Breast epithelium (tissue), 4 donors: ENCODE data around the gene FBXO15. TPM values are rescaled to one million over a fixed set of nuclear protein-coding genes. Genes with fewer than 3 reads are reported as not detected.

Source experiments
- DNase-seq, 2 donors: peaks; one replicate each; pipeline ENCODE4 v3.0.0-alpha.2; 2019; ENCODE audit warnings: low spot score in 2 of 2
- H3K27ac ChIP-seq, 2 donors: fragments of 200-600 bp; sonication (generic) in 1 of 2; one replicate each; pipeline ENCODE4 v1.5.1; 2016 to 2019; ENCODE audit warnings: mild to moderate bottlenecking in 1 of 2
- H3K27me3 ChIP-seq, 2 donors: fragments of 200-600 bp; sonication (generic) in 1 of 2; one replicate each; pipeline versions ENCODE4 v1.5.1 to v1.6.0; 2017 to 2019; ENCODE audit warnings: control low read depth in 1 of 2, mild to moderate bottlenecking in 1 of 2
- H3K36me3 ChIP-seq: fragments of 200-600 bp; one replicate; pipeline ENCODE4 v1.5.1; 2019
- H3K4me1 ChIP-seq, 2 donors: fragments of 200-600 bp; sonication (generic); one replicate each; pipeline ENCODE4 v1.5.1; 2016 to 2019; ENCODE audit warnings: control low read depth in 1 of 2
- H3K4me3 ChIP-seq, 3 donors: fragments of 200-600 bp; sonication (generic); 1 replicate in 2 of 3; 2 replicates in 1 of 3; pipeline ENCODE4 v1.5.1; 2016 to 2019; ENCODE audit warnings: mild to moderate bottlenecking in 3 of 3, moderate library complexity in 2 of 3
- H3K9me3 ChIP-seq, 2 donors: fragments of 200-600 bp; sonication (generic) in 1 of 2; one replicate each; pipeline ENCODE4 v1.5.1; 2016 to 2019; ENCODE audit warnings: control low read depth in 1 of 2
- POLR2A ChIP-seq: fragments of 450-650 bp; IDR thresholded peaks from one replicate; pipeline ENCODE4 v1.6.1; 2016; ENCODE audit warnings: antibody characterized with exemption, mild to moderate bottlenecking, moderate library complexity
- POLR2AphosphoS5 ChIP-seq, 3 donors: sonication (generic); formaldehyde crosslinking; IDR thresholded peaks; one replicate each; pipeline ENCODE4 v1.6.1; 2017; ENCODE audit warnings: antibody characterized with exemption in 3 of 3
- intact Hi-C: fragments of 100-400 bp; cut with DNase I; formaldehyde crosslinking; loops from one replicate; pipeline ENCODE4 v1.15.1; 2023; ENCODE audit warnings: low total_unique reads
- total RNA-seq, 3 donors: library from RNA; depleted of rRNA; stranded (reverse); fragments of >200 nt; gene quantifications; one replicate each; pipeline ENCODE4 v1.1.0, GENCODE V29; 2016
- TF ChIP-seq, protein P1 (sequence below), 3 donors: fragments of 450-650 bp; IDR thresholded peaks; one replicate each; pipeline ENCODE4 v1.5.1; 2016 to 2017; ENCODE audit warnings: antibody characterized with exemption in 3 of 3, mild to moderate bottlenecking in 3 of 3, moderate library complexity in 3 of 3

FBXO15 gene
- total RNA-seq, 3 donors from 2014 or later: 0.64 to 1.3 (median 0.73) TPM

DNA sequence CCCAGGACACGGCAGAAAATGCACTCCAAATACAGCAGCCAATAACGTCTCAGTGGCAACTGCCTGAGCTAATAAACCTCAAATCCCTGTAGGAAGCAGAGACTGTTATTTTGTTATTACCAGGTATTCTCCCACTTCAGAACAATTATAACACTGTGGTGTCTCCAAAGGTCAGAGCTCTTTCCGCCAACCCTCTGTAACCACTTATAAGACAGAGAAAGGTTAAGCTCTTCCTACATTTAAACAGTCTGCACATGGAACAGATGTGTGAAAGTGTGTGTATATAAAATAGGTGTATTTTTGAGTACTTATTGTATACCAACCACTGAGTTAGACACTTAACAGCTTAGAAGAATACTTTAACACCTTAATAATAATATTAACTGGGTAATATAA, 64.1 kb downstream of the FBXO15 start:
- H3K36me3 ChIP-seq: no peaks in the 10 kb centered on the region
- no peak overlapping the region for H3K27ac ChIP-seq
- no peaks in the 10 kb centered on the region for H3K27me3 ChIP-seq
- TF ChIP-seq POLR2AphosphoS5 (IDR thresholded peaks at IDR 0.05): no peak
- TF ChIP-seq, protein P1, sequence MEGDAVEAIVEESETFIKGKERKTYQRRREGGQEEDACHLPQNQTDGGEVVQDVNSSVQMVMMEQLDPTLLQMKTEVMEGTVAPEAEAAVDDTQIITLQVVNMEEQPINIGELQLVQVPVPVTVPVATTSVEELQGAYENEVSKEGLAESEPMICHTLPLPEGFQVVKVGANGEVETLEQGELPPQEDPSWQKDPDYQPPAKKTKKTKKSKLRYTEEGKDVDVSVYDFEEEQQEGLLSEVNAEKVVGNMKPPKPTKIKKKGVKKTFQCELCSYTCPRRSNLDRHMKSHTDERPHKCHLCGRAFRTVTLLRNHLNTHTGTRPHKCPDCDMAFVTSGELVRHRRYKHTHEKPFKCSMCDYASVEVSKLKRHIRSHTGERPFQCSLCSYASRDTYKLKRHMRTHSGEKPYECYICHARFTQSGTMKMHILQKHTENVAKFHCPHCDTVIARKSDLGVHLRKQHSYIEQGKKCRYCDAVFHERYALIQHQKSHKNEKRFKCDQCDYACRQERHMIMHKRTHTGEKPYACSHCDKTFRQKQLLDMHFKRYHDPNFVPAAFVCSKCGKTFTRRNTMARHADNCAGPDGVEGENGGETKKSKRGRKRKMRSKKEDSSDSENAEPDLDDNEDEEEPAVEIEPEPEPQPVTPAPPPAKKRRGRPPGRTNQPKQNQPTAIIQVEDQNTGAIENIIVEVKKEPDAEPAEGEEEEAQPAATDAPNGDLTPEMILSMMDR (IDR thresholded peaks at IDR 0.05): no peak
- TF ChIP-seq POLR2A: no peak
- intact Hi-C loops: no loop called here
- H3K4me1 ChIP-seq: no peaks in the 10 kb centered on the region
- no peak for DNase-seq
- no peak overlapping the region for H3K4me3 ChIP-seq
- H3K9me3 ChIP-seq: peaks cover 0 to 5% of the 10 kb centered on the region in 2 donors

- Histone ChIP-seq H3K9me3 (no peaks in the 10 kb centered on the region), H3K36me3 (no peaks in the 10 kb centered on the region), H3K27me3 (no peaks in the 10 kb centered on the region), H3K4me1 (no peaks in the 10 kb centered on the region), H3K27ac (no peak overlapping the region), H3K4me3 (no peak overlapping the region)
- TF ChIP-seq POLR2A (no peak), POLR2AphosphoS5 (IDR thresholded peaks at IDR 0.05) (no peak)
- TF ChIP-seq, protein P1 (IDR thresholded peaks at IDR 0.05): no peak
- no peak for DNase-seq
- intact Hi-C loops: no loop called here
Measured at GRCh38 chr18:74082742-74083556, 64.7 kb downstream of the FBXO15 start.

DNA sequence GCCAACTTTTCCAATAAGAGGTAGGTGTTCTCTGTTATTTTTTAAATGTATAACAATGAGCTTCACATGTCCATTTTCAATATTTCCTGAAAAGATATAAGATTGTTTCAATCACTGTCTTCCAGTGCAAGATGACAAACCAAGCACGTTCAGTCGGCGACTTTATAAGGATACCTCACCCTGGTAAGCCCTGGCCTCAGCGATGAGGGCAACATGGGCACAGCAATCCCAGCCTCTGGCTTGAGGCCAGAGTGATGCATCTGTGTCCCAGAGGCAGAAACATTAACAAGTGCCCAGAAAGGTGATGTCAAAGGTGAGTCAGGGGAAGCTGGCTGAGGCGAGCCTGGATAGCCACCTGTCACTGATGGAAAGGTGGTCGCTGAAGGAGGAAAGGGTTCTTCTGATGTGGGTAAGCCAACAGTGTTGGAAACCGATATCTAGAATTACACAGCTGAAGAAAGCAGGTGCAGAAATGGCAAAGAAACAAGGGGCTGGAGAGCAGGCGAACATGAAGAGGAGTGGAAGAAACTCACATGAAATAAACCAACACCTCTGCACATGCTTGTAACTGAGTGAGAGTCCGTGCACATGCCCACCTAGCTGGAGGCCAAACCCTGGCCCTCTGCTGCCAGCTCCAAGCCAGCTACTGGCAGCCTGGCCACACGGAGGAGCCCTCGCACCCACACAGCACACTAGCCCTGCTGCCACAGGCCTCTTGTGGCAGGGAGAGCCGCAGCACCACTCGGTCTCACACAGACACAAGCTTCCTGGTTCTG, 65.5 kb downstream of the FBXO15 start:
- intact Hi-C loops: no loop called here
- no peak overlapping the region for H3K27ac ChIP-seq

DNA sequence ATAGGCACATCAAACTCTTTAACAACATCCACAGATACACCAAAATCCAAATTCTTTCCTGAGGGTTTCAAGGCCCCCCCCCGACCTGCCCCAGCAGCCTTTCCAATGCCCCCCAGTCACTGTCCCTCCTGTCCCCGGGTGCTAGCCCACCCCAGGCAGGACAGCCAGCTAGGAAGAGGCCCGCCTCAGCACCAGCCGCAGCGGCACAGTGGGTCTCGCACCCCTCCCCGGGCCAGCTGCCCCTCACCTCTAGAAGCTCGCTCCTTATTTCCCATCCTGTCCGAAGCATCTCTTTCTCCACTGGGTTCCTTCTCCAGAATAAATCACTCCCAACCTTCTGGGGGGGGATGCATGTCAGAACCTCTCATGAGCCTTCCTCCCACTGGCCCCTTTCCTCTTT, 69.4 kb downstream of the FBXO15 start:
- Histone ChIP-seq H3K4me1 (no peaks in the 10 kb centered on the region), H3K27me3 (no peaks in the 10 kb centered on the region), H3K27ac (no peak overlapping the region), H3K36me3 (no peaks in the 10 kb centered on the region), H3K4me3 (no peak overlapping the region), H3K9me3 (no peaks in the 10 kb centered on the region)
- no peak for DNase-seq
- intact Hi-C loops: no loop called here
- TF ChIP-seq, protein P1 (IDR thresholded peaks at IDR 0.05): no peak
- TF ChIP-seq POLR2A: no peak
- no peak for TF ChIP-seq POLR2AphosphoS5 (IDR thresholded peaks at IDR 0.05)

More for the DNA sequence above, 65.5 kb downstream of the FBXO15 start:
- no peaks in the 10 kb centered on the region for H3K4me1 ChIP-seq
- TF ChIP-seq POLR2AphosphoS5 (IDR thresholded peaks at IDR 0.05): no peak
- TF ChIP-seq, protein P1 (IDR thresholded peaks at IDR 0.05): peak in 1 of 3 donors; percentile 17
- TF ChIP-seq POLR2A: no peak
- no peak overlapping the region for H3K4me3 ChIP-seq
- H3K36me3 ChIP-seq: no peaks in the 10 kb centered on the region
- no peaks in the 10 kb centered on the region for H3K9me3 ChIP-seq
- peak in 1 of 2 donors; percentile 43 for DNase-seq
- no peaks in the 10 kb centered on the region for H3K27me3 ChIP-seq
